ENCODE data around the gene KLHL21.

The KLHL21 gene

DNA sequence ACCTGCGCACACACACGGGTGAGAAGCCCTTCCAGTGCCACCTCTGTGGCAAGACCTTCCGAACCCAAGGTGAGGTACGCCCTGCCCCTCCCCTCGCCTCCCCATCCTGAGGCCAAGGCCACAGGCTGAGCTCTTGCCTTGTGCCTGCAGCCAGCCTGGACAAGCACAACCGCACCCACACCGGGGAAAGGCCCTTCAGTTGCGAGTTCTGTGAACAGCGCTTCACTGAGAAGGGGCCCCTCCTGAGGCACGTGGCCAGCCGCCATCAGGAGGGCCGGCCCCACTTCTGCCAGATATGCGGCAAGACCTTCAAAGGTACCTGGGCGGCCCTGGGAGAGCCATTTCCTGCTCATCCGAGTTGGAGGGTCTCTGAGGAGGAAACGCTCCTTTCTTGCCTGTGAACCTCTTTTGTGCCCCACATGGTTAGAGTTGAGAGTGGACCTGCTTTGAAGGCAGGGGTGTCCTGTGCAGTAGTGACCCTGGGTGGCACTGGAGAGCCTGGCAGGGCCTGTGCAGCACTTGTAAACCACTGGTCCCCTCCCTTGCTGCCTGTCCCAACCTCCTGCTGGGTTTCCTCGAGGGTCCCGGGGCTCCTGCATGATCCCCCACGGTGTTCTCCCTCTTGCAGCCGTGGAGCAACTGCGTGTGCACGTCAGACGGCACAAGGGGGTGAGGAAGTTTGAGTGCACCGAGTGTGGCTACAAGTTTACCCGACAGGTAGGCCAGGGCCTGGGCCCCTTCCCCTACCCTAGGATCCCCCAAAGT is 14.4 kb downstream of the KLHL21 start:
- H3K36me3 Mint-ChIP-seq: peaks cover 29 to 49% of the 10 kb centered on the region in 2 donors
- DNase-seq: no peak
- peak overlapping the region; percentile 25 for H3K27ac Mint-ChIP-seq
- H3K9me3 Mint-ChIP-seq: no peaks in the 10 kb centered on the region
- peaks cover 29 to 51% of the 10 kb centered on the region in 2 donors for H3K4me1 Mint-ChIP-seq
- H3K4me3 Mint-ChIP-seq: no peak overlapping the region
- ATAC-seq (replicated peaks): no peak
- H3K27me3 Mint-ChIP-seq: no peaks in the 10 kb centered on the region

- H3K9me3 Mint-ChIP-seq: no peaks in the 10 kb centered on the region
- peaks cover 31 to 42% of the 10 kb centered on the region in 2 donors for H3K36me3 Mint-ChIP-seq
- H3K27ac Mint-ChIP-seq: no peak overlapping the region
- peaks cover 30 to 58% of the 10 kb centered on the region in 2 donors for H3K4me1 Mint-ChIP-seq
- no peak for DNase-seq
- H3K4me3 Mint-ChIP-seq: no peak overlapping the region
- peak in 1 of 2 donors; percentile 29 for ATAC-seq (replicated peaks)
- no peaks in the 10 kb centered on the region for H3K27me3 Mint-ChIP-seq
These were observed 15.2 kb downstream of the KLHL21 start for GRCh38 chr1:6587261-6588005.

DNA sequence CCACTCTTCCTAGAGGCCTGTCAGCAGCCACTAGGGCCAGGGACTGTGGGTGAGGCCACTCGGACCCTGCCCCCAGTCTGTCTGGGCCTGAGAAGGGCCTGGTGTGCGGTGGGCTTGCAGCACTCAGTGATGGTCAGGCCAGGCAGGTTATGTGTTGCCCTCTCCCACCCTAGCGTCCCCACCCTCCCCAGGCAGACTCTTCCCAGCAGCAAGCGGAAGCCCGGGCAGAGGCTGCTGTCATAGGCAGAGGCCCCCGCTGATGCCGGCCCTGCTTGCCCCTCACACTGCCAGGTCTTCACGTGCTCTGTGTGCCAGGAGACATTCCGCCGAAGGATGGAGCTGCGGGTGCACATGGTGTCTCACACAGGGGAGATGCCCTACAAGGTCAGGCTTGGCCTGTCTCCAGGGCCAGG is 16.3 kb downstream of the KLHL21 start:
- no peak overlapping the region for H3K27ac Mint-ChIP-seq
- H3K27me3 Mint-ChIP-seq: no peaks in the 10 kb centered on the region
- H3K9me3 Mint-ChIP-seq: no peaks in the 10 kb centered on the region
- DNase-seq: no peak
- ATAC-seq (replicated peaks): no peak
- peaks cover 35 to 42% of the 10 kb centered on the region in 2 donors for H3K36me3 Mint-ChIP-seq
- H3K4me3 Mint-ChIP-seq: no peak overlapping the region
- peaks cover 36 to 61% of the 10 kb centered on the region in 2 donors for H3K4me1 Mint-ChIP-seq

DNA sequence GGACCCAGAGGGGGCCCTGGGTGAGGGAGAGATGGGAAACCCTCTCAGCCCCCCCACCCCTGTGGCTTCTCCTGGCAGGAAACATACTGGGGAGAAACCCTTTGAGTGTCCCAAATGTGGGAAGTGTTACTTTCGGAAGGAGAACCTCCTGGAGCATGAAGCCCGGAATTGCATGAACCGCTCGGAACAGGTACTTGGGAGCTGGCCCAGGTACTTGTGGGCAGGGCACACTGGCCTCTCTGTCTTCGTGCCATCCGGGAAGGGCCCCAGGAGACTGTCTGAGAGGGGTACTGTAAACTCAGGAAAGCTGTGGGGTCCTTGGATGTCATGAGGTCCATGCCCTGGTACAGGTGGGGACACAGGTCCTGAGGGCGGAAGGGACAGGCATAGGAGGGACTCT is 16.8 kb downstream of the KLHL21 start:
- Mint-ChIP-seq H3K36me3 (peaks cover 35 to 42% of the 10 kb centered on the region in 2 donors), H3K9me3 (no peaks in the 10 kb centered on the region), H3K4me1 (peaks cover 37 to 61% of the 10 kb centered on the region in 2 donors), H3K4me3 (no peak overlapping the region), H3K27me3 (no peaks in the 10 kb centered on the region), H3K27ac (no peak overlapping the region)
- ATAC-seq (replicated peaks): no peak
- DNase-seq: no peak

DNA sequence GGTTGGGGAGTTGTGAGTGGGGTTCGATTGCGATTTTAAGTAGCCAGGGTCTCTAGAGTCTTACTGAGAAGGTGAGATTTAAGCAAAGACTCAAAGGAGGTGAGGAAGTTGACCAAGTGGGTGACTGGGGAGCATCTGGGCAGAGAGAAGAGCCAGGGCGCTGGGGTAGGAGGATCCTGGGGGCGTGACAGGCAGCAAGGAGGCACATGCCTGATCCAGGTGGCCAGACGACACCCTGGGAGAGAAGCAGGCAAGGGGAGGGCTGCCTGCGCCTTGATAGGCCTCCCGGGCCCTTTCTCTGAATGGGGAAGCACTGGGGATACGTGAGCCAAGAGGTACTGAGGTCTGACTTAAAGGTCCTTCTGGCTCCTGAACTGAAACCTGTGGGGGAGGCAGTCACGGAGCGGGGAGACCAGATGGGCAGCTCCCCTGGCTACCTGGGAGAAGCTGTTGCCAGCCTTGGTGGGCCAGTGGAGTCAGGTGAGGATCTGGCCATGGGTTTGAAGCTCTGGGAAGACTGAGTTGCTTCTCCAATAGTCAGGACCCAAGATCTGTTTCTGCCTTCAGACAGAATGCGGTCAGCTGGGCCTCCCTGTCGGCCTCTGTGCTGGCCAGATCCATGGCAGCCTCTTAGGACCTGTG is 17.5 kb downstream of the KLHL21 start:
- H3K4me1 Mint-ChIP-seq: peaks cover 43 to 67% of the 10 kb centered on the region in 2 donors
- peak overlapping the region; percentile 82 for H3K27ac Mint-ChIP-seq
- H3K27me3 Mint-ChIP-seq: no peaks in the 10 kb centered on the region
- H3K4me3 Mint-ChIP-seq: no peak overlapping the region
- H3K36me3 Mint-ChIP-seq: peaks cover 32 to 41% of the 10 kb centered on the region in 2 donors
- H3K9me3 Mint-ChIP-seq: no peaks in the 10 kb centered on the region
- DNase-seq (no peak), ATAC-seq (replicated peaks) (no peak)

- Mint-ChIP-seq H3K4me1 (peaks cover 44 to 73% of the 10 kb centered on the region in 2 donors), H3K36me3 (peaks cover 27 to 38% of the 10 kb centered on the region in 2 donors), H3K27me3 (no peaks in the 10 kb centered on the region), H3K9me3 (no peaks in the 10 kb centered on the region), H3K27ac (peak overlapping the region; percentile 82), H3K4me3 (no peak overlapping the region)
- ATAC-seq (replicated peaks) (no peak), DNase-seq (no peak)
These were observed 18.3 kb downstream of the KLHL21 start for GRCh38 chr1:6584126-6585080.

DNA sequence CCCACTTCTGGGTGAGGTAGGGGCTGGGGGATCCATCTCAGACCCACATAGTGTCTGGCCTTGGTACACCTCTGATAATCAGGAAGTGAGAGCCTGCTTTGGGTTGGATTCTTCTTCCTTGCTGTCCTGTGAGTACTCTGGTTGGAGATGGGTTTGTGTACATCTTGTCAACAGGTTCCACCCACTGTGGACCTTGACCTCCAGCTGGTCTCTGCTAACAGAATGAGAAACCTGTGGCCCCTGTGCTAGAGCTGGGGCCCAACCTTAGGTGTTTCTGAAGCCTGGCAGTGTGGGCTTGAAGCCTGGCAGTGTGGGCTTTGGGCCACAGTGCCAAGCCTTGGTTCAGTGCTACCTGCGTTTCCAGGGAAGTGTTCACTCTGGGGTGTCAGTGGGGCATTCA is 20.3 kb downstream of the KLHL21 start:
- peak overlapping the region; percentile 56 for H3K27ac Mint-ChIP-seq
- H3K36me3 Mint-ChIP-seq: peaks cover 22% of the 10 kb centered on the region in 2 donors
- no peak for ATAC-seq (replicated peaks)
- H3K9me3 Mint-ChIP-seq: no peaks in the 10 kb centered on the region
- peaks cover 41 to 63% of the 10 kb centered on the region in 2 donors for H3K4me1 Mint-ChIP-seq
- H3K27me3 Mint-ChIP-seq: no peaks in the 10 kb centered on the region
- H3K4me3 Mint-ChIP-seq: peak overlapping the region; percentile 95 to 100
- DNase-seq: no peak

DNA sequence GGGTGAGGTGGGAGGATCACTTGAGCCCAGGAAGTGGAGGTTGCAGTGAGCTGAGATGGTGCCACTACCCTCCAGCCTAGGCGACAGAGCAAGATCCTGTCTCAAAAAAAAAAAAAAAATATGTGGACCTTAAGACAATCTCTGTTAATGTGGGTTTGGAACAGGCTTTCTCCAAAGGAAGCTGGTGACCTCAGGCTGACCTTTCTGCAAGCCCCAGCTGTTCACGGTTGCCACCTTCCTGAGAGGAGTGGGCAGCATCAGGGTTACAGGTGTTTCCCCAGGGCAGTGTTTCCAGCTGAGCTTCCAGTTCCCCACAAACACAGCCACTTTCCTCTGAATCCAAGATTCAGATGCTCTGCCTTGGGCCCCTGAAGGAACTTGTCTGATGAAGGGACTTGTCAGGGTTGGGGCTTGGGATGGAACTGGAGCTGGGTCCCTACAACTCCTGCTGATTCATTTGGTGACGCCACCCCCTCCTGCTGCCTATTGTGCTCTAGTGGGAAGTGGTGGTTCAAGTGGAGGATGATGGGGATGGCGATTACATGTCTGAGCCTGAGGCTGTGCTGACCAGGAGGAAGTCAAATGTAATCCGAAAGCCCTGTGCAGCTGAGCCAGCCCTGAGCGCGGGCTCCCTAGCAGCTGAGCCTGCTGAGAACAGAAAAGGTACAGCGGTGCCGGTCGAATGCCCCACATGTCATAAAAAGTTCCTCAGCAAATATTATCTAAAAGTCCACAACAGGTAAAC is 20.9 kb downstream of the KLHL21 start:
- Mint-ChIP-seq H3K27ac (peak overlapping the region; percentile 77), H3K4me1 (peaks cover 36 to 57% of the 10 kb centered on the region in 2 donors), H3K4me3 (peak overlapping the region; percentile 95 to 100), H3K36me3 (peaks cover 20 to 22% of the 10 kb centered on the region in 2 donors), H3K27me3 (no peaks in the 10 kb centered on the region), H3K9me3 (no peaks in the 10 kb centered on the region)
- DNase-seq (no peak), ATAC-seq (replicated peaks) (no peak)

DNA sequence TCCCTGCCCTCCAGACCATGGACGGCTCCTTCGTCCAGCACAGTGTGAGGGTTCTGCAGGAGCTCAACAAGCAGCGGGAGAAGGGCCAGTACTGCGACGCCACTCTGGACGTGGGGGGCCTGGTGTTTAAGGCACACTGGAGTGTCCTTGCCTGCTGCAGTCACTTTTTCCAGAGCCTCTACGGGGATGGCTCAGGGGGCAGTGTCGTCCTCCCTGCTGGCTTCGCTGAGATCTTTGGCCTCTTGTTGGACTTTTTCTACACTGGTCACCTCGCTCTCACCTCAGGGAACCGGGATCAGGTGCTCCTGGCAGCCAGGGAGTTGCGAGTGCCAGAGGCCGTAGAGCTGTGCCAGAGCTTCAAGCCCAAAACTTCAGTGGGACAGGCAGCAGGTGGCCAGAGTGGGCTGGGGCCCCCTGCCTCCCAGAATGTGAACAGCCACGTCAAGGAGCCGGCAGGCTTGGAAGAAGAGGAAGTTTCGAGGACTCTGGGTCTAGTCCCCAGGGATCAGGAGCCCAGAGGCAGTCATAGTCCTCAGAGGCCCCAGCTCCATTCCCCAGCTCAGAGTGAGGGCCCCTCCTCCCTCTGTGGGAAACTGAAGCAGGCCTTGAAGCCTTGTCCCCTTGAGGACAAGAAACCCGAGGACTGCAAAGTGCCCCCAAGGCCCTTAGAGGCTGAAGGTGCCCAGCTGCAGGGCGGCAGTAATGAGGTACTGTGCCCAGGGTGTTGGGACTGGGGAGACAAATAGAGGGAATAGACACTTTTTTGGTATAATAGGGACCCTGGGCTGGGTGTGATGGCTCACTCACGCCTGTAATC is 21.9 kb downstream of the KLHL21 start:
- Mint-ChIP-seq H3K4me3 (peak overlapping the region; percentile 95 to 100), H3K36me3 (peaks cover 18 to 22% of the 10 kb centered on the region in 2 donors), H3K27me3 (no peaks in the 10 kb centered on the region), H3K27ac (peak overlapping the region; percentile 100), H3K9me3 (no peaks in the 10 kb centered on the region), H3K4me1 (peaks cover 34 to 54% of the 10 kb centered on the region in 2 donors)
- peak; percentile 2 to 12 for ATAC-seq (replicated peaks)
- DNase-seq: no peak

DNA sequence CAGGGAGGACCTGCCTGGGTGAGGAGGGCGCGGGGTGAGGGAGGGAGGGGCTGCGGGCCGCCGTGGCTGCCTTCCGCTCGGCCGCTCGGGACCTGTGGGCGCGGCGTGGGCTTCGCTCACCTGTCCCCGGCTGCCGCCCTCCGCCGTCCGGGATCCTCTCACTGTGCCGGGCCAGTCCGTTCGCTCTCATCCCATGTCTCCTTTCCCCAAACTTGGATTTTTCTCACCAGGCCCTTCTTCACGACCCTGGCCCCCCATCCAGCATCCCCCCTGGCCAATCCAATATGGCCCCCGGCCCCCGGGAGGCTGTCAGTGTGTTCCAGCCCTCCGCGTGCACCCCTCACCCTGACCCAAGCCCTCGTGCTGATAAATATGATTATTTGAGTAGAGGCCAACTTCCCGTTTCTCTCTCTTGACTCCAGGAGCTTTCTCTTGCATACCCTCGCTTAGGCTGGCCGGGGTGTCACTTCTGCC is 22.5 kb downstream of the KLHL21 start:
- Mint-ChIP-seq H3K4me1 (peaks cover 34 to 53% of the 10 kb centered on the region in 2 donors), H3K9me3 (no peaks in the 10 kb centered on the region)

GRCh38 chr1:6579374-6580118 is 23.1 kb downstream of the KLHL21 start, which contains the start of gene ZBTB48:
ZBTB48 (plus strand) TSS chr1:6579994; CDS start chr1:6580610, 616 bp downstream.
- Mint-ChIP-seq H3K27ac (peak within 1 kb of the TSS; percentile 100), H3K4me1 (peaks cover 29 to 47% of the 10 kb centered on the region in 2 donors), H3K9me3 (no peaks in the 10 kb centered on the region), H3K27me3 (peaks cover 0 to under 1% of the 10 kb centered on the region in 2 donors), H3K4me3 (peak within 1 kb of the TSS; percentile 95 to 100), H3K36me3 (peaks cover 12 to 16% of the 10 kb centered on the region in 2 donors)
- peak; percentile 96 to 97 for ATAC-seq (replicated peaks)
- DNase-seq: peak; percentile 95

More for the DNA sequence above, 22.5 kb downstream of the KLHL21 start:
- ATAC-seq (replicated peaks) (peak; percentile 48 to 49), DNase-seq (peak; percentile 31)
- H3K27me3 Mint-ChIP-seq: no peaks in the 10 kb centered on the region
- peak overlapping the region; percentile 95 to 100 for H3K4me3 Mint-ChIP-seq
- H3K36me3 Mint-ChIP-seq: peaks cover 17 to 22% of the 10 kb centered on the region in 2 donors
- H3K27ac Mint-ChIP-seq: peak overlapping the region; percentile 100

Data from stimulated activated naive B cell treated with anti-CD40 and anti-IgM and Interleukin-4, amounts not matched to agents 10 μg/mL and 1 μg/mL and 100 μg/mL, for 72 hours (primary cell).